NCI-H2196 (cell line): ENCODE data around the gene CARMIL3.
"Not testable (repeated sequence)": the region's sequence is repeated elsewhere in the genome, so short reads cannot be mapped to it uniquely, and the experiment has no call there.

Source experiments
- DNase-seq: peaks from one replicate; lab custom pipeline; 2025; ENCODE audit not compliant: unreplicated experiment; lab: John Stamatoyannopoulos, UW

The CARMIL3 gene

GRCh38 chr14:24036963-24037657 lies 14.7 kb upstream of the CARMIL3 start:
- DNase-seq: not testable (repeated sequence)

GRCh38 chr14:24037658-24038037 lies 14.2 kb upstream of the CARMIL3 start:
- DNase-seq: no peak

GRCh38 chr14:24038686-24039085 lies 13.1 kb upstream of the CARMIL3 start:
- no peak for DNase-seq

GRCh38 chr14:24040692-24041091 lies 11.1 kb upstream of the CARMIL3 start:
- no peak for DNase-seq

- no peak for DNase-seq
Measured at GRCh38 chr14:24042746-24043145, 9.1 kb upstream of the CARMIL3 start.

GRCh38 chr14:24049002-24049401 lies 2.8 kb upstream of the CARMIL3 start:
- DNase-seq: not testable (repeated sequence)

GRCh38 chr14:24050753-24051152 lies 1.1 kb upstream of the CARMIL3 start:
- not testable (repeated sequence) for DNase-seq

- no peak for DNase-seq
Measured at GRCh38 chr14:24051176-24051788, 527 bp upstream of the CARMIL3 start.

GRCh38 chr14:24052656-24053547 lies 1.1 kb downstream of the CARMIL3 start:
- DNase-seq: no peak

GRCh38 chr14:24053548-24054323 lies 1.9 kb downstream of the CARMIL3 start:
- DNase-seq: no peak

GRCh38 chr14:24054324-24054641 lies 2.5 kb downstream of the CARMIL3 start:
- no peak for DNase-seq

- no peak for DNase-seq
Measured at GRCh38 chr14:24054646-24055045, 2.8 kb downstream of the CARMIL3 start.

GRCh38 chr14:24055971-24056799 lies 4.4 kb downstream of the CARMIL3 start:
- no peak for DNase-seq

- no peak for DNase-seq
Measured at GRCh38 chr14:24056800-24057184, 5.0 kb downstream of the CARMIL3 start.

- DNase-seq: no peak
Measured at GRCh38 chr14:24057271-24057670, 5.5 kb downstream of the CARMIL3 start.

GRCh38 chr14:24057867-24058259 lies 6.1 kb downstream of the CARMIL3 start:
- DNase-seq: no peak

- peak; percentile 82 for DNase-seq
Measured at GRCh38 chr14:24058260-24058950, 6.6 kb downstream of the CARMIL3 start.

GRCh38 chr14:24058951-24059475 lies 7.2 kb downstream of the CARMIL3 start:
- DNase-seq: no peak

GRCh38 chr14:24059841-24060388 lies 8.1 kb downstream of the CARMIL3 start:
- no peak for DNase-seq
